OCI-LY1 (cell line): Measurements from ENCODE around the gene TRRAP.

Source experiments
- H2AFZ ChIP-seq: fragments of 200-600 bp; sonication (generic), shearing (Covaris generic); 2 replicates; pipeline ENCODE4 v1.6.0; 2014; ENCODE audit warnings: antibody characterized with exemption, mild to moderate bottlenecking, low read length
- H3F3A ChIP-seq: fragments of 200-600 bp; sonication (generic), shearing (Covaris generic); 2 replicates; pipeline ENCODE4 v1.6.0; 2014; ENCODE audit warnings: mild to moderate bottlenecking, antibody characterized with exemption, low read length, moderate library complexity; ENCODE audit not compliant: insufficient read depth
- H3K27ac ChIP-seq: fragments of 200-600 bp; sonication (generic); 2 replicates; pipeline ENCODE4 v1.5.1; 2014; ENCODE audit warnings: low read length, mixed run types, mild to moderate bottlenecking, low read depth; ENCODE audit not compliant: poor library complexity, severe bottlenecking
- H3K27me3 ChIP-seq: fragments of 200-600 bp; sonication (generic); 2 replicates; pipeline ENCODE4 v1.6.0; 2014; ENCODE audit warnings: antibody characterized with exemption, mild to moderate bottlenecking, low read length, moderate library complexity; ENCODE audit not compliant: insufficient read depth
- H3K36me3 ChIP-seq: fragments of 200-600 bp; sonication (generic); 2 replicates; pipeline ENCODE4 v1.6.1; 2014; ENCODE audit warnings: mild to moderate bottlenecking, antibody characterized with exemption, low read length, moderate library complexity, mixed read lengths; ENCODE audit not compliant: insufficient read depth
- H3K4me1 ChIP-seq: fragments of 200-600 bp; sonication (generic); 2 replicates; pipeline ENCODE4 v1.5.1; 2014; ENCODE audit warnings: mild to moderate bottlenecking, low read length, moderate library complexity; ENCODE audit not compliant: insufficient read depth, severe bottlenecking
- H3K4me2 ChIP-seq: fragments of 200-600 bp; sonication (generic), shearing (Covaris generic); 2 replicates; pipeline ENCODE4 v1.6.1; 2014; ENCODE audit warnings: low read length
- H3K4me3 ChIP-seq: fragments of 200-600 bp; sonication (generic); 2 replicates; pipeline ENCODE4 v1.5.1; 2014; ENCODE audit warnings: low read length, low read depth, mild to moderate bottlenecking, mixed read lengths; ENCODE audit not compliant: poor library complexity, severe bottlenecking
- H3K79me2 ChIP-seq: fragments of 200-600 bp; shearing (Covaris generic); 2 replicates; pipeline ENCODE4 v1.6.1; 2016; ENCODE audit warnings: mixed run types, low read length, mixed read lengths; ENCODE audit not compliant: insufficient read depth
- H3K9ac ChIP-seq: fragments of 200-600 bp; sonication (generic), shearing (Covaris generic); 2 replicates; pipeline ENCODE4 v1.6.1; 2014; ENCODE audit warnings: mild to moderate bottlenecking, low read length, mixed read lengths
- H3K9me2 ChIP-seq: fragments of 200-600 bp; sonication (generic), shearing (Covaris generic); 2 replicates; pipeline ENCODE4 v1.6.1; 2014; ENCODE audit warnings: low read depth, mild to moderate bottlenecking, low read length, mixed read lengths
- H3K9me3 ChIP-seq: fragments of 200-600 bp; shearing (Covaris generic); 2 replicates; pipeline ENCODE4 v1.6.1; 2014; ENCODE audit warnings: low read length, mixed read lengths
- H4K20me1 ChIP-seq: fragments of 200-600 bp; sonication (generic), shearing (Covaris generic); 2 replicates; pipeline ENCODE4 v1.6.0; 2016; ENCODE audit warnings: mild to moderate bottlenecking, low read length; ENCODE audit not compliant: insufficient read depth
- EZH2 ChIP-seq: fragments of 200-600 bp; sonication (generic), shearing (Covaris generic); IDR thresholded peaks from 2 replicates; pipeline ENCODE4 v1.8.0; 2017; ENCODE audit warnings: borderline replicate concordance, mixed run types, mild to moderate bottlenecking, antibody characterized with exemption, low read length, moderate library complexity, mixed read lengths
- TF ChIP-seq, protein P1 (sequence below): fragments of 200-600 bp; sonication (generic), shearing (Covaris generic); IDR thresholded peaks from 2 replicates; pipeline ENCODE4 v1.5.1; 2017; ENCODE audit warnings: mild to moderate bottlenecking, antibody characterized with exemption, low read length, moderate library complexity, mixed read lengths

Gene TRRAP

GRCh38 chr7:99030951-99031350 is 152.6 kb downstream of the TRRAP start:
- H3K79me2 ChIP-seq, result no peaks in the 10 kb centered on the region
- H3K4me1 ChIP-seq, result no peaks in the 10 kb centered on the region
- H3K9me3 ChIP-seq, result no peaks in the 10 kb centered on the region
- H3F3A ChIP-seq, result no peaks in the 10 kb centered on the region
- no peak overlapping the region for H3K9ac ChIP-seq
- H3K4me2 ChIP-seq, result no peak overlapping the region
- peaks cover 82% of the 10 kb centered on the region for H3K36me3 ChIP-seq
- no peaks in the 10 kb centered on the region for H3K27me3 ChIP-seq
- TF ChIP-seq, protein P1, sequence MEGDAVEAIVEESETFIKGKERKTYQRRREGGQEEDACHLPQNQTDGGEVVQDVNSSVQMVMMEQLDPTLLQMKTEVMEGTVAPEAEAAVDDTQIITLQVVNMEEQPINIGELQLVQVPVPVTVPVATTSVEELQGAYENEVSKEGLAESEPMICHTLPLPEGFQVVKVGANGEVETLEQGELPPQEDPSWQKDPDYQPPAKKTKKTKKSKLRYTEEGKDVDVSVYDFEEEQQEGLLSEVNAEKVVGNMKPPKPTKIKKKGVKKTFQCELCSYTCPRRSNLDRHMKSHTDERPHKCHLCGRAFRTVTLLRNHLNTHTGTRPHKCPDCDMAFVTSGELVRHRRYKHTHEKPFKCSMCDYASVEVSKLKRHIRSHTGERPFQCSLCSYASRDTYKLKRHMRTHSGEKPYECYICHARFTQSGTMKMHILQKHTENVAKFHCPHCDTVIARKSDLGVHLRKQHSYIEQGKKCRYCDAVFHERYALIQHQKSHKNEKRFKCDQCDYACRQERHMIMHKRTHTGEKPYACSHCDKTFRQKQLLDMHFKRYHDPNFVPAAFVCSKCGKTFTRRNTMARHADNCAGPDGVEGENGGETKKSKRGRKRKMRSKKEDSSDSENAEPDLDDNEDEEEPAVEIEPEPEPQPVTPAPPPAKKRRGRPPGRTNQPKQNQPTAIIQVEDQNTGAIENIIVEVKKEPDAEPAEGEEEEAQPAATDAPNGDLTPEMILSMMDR, result no peak
- TF ChIP-seq EZH2, result no peak
- no peaks in the 10 kb centered on the region for H4K20me1 ChIP-seq
- no peak overlapping the region for H3K27ac ChIP-seq
- H2AFZ ChIP-seq, result no peak overlapping the region
- H3K4me3 ChIP-seq, result no peak overlapping the region
- H3K9me2 ChIP-seq, result no peaks in the 10 kb centered on the region

GRCh38 chr7:99031496-99031895 is 153.2 kb downstream of the TRRAP start:
- Histone ChIP-seq H3K36me3 (peaks cover 87% of the 10 kb centered on the region), H3K4me1 (no peaks in the 10 kb centered on the region), H3F3A (no peaks in the 10 kb centered on the region), H3K27ac (no peak overlapping the region), H4K20me1 (no peaks in the 10 kb centered on the region), H3K4me2 (no peak overlapping the region), H3K9me3 (no peaks in the 10 kb centered on the region), H3K9ac (no peak overlapping the region), H3K4me3 (no peak overlapping the region), H3K79me2 (no peaks in the 10 kb centered on the region), H3K9me2 (no peaks in the 10 kb centered on the region), H3K27me3 (no peaks in the 10 kb centered on the region), H2AFZ (no peak overlapping the region)
- TF ChIP-seq, protein P1, result no peak
- no peak for TF ChIP-seq EZH2

DNA sequence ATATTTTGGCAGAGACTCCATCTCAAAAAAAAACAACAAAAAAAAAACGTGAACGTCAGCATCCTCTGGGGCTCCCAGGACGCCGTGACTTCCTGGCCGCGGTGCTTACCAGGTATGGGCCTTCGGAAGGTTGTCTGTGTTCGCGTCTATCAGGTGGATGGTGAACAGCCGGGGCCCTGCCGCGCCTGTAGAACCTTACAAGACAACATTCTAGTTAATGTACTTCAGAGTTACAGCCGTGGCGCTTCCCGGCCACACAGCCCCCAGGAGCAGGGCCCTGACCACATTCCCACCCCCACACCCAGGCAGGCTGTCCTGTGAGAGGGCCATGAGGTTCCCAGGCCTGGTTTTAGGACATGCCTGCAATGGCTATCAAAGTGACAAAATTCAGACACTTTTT is 154.6 kb downstream of the TRRAP start:
- H3K9me3 ChIP-seq, result no peaks in the 10 kb centered on the region
- no peaks in the 10 kb centered on the region for H3F3A ChIP-seq
- no peak overlapping the region for H3K4me3 ChIP-seq
- no peaks in the 10 kb centered on the region for H3K79me2 ChIP-seq
- TF ChIP-seq EZH2, result no peak
- TF ChIP-seq, protein P1, result no peak
- no peak overlapping the region for H3K4me2 ChIP-seq
- no peaks in the 10 kb centered on the region for H3K27me3 ChIP-seq
- H3K36me3 ChIP-seq, result peaks cover 98% of the 10 kb centered on the region
- H3K9ac ChIP-seq, result no peak overlapping the region
- no peaks in the 10 kb centered on the region for H3K9me2 ChIP-seq
- H3K4me1 ChIP-seq, result no peaks in the 10 kb centered on the region
- no peak overlapping the region for H3K27ac ChIP-seq
- no peak overlapping the region for H2AFZ ChIP-seq
- no peaks in the 10 kb centered on the region for H4K20me1 ChIP-seq
